GM12865 (cell line): ENCODE data around the gene GPC6.
"Not testable (repeated sequence)": the region's sequence is repeated elsewhere in the genome, so short reads cannot be mapped to it uniquely, and the experiment has no call there.

Experiments
- DNase-seq: peaks from one replicate; pipeline ENCODE4 v3.0.0; 2010; ENCODE audit warnings: low read depth
- H3K4me3 ChIP-seq: 2 replicates; pipeline ENCODE4 v1.5.1; 2011; ENCODE audit warnings: mild to moderate bottlenecking, low read depth, low read length, control low read depth
- CTCF ChIP-seq: IDR thresholded peaks from 2 replicates; pipeline ENCODE4 v1.5.1; 2011; ENCODE audit warnings: low read length, control low read depth, low read depth, inconsistent platforms; ENCODE audit not compliant: insufficient read depth; ENCODE audit errors: missing control alignments

GPC6 gene

GRCh38 chr13:94332359-94333096 is 1105.9 kb downstream of the GPC6 start:
- no peak overlapping the region for H3K4me3 ChIP-seq
- no peak for TF ChIP-seq CTCF
- no peak for DNase-seq

DNA sequence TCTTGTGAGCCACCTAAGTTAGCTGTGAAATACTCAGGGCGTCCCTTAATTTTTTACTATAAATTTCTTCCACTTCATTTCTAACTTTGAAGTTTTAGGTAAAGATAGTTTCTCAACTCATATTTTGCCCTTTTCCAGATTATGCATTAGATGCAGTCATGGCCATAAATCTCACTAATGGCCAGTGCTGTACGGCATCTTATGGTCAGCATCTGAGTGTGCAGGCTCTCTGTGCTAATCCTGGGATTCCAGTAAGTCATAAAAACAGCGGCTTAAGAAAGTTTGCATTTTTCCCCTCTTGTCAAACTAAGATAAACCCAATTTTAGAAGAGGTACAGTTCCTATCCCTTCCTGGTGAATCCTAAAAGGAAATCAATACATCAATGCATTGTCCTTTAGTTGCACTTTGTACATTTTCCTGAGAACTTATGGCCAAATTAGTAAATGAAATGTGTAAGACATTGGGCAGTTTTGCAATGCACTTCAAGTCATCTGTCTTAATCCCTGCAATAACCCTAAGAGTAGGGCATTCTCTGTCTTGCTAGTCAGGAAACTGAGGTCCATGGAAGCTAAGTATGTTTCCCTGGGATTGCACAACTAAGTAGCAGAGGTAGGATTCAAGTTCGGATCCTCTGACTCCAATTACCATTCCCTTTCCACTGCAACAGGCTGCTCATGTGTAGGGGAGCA is 1106.7 kb downstream of the GPC6 start:
- DNase-seq = no peak
- no peak for TF ChIP-seq CTCF
- H3K4me3 ChIP-seq = no peak overlapping the region

- TF ChIP-seq CTCF = no peak
- no peak for DNase-seq
- no peak overlapping the region for H3K4me3 ChIP-seq
Observed at GRCh38 chr13:94335761-94336526, 1109.3 kb downstream of the GPC6 start.

DNA sequence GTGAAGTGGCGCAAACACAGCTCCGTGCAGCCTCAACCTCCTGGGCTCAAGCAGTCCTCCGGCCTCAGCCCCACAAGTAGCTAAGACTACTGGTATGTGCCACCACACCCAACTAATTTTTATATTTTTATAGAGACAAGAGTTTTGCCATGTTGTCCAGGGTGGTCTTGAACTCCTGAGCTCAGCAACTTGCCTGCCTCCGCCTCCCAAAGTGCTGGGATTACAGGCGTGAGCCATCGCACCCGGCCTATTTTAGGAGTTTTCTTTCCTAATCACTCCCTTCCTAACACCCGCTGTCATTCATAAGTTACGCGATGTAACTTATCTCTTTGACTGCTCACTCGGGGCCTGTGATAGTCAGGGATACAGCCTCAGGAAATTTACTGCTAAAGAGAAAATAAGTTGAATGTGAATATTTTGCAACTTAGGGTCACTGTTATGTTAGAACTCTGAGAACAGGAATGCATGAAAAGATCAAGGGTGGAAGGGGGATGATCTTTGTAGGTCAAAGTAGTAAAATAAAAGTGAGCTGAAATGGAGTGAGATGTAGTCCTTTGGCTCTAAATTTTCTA is 1112.6 kb downstream of the GPC6 start:
- no peak for DNase-seq
- no peak for TF ChIP-seq CTCF
- H3K4me3 ChIP-seq = no peak overlapping the region

GRCh38 chr13:94342436-94343242 is 1116.0 kb downstream of the GPC6 start:
- no peak for TF ChIP-seq CTCF
- no peak for DNase-seq
- no peak overlapping the region for H3K4me3 ChIP-seq

- no peak overlapping the region for H3K4me3 ChIP-seq
- no peak for TF ChIP-seq CTCF
- DNase-seq = no peak
Observed at GRCh38 chr13:94343243-94343585, 1116.6 kb downstream of the GPC6 start.

DNA sequence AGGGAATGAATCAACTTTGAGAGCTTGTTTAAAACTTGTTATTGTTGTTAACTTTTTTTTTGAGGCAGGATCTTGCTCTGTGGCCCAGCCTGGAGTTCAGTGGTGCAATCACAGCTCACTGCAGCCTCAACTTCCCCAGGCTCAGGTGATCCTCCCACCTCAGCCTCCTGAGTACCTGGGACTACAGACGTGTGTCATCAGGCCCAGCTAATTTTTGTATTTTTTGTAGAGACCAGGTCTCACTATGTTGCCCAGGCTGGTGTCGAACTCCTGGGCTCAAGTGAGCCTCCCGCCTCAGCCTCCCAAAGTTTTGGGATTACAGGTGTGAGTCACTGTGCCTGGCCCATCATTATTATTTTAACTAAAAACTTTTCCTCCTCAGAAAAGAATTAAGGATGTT is 1117.1 kb downstream of the GPC6 start:
- not testable (repeated sequence) for DNase-seq, H3K4me3 ChIP-seq
